Right atrium auricular region (tissue), 2 donors: ENCODE results near the gene ABCE1. TPM values are rescaled to one million over a fixed set of nuclear protein-coding genes. Genes with fewer than 3 reads are reported as not detected.

ENCODE experiments used
- DNase-seq: peaks from one replicate; pipeline ENCODE4 v3.0.0-alpha.2; 2019; ENCODE audit warnings: low spot score
- H3K27ac ChIP-seq, 2 donors: fragments of 200-600 bp; sonication (generic); 1 replicate in 1 of 2; 2 replicates in 1 of 2; pipeline ENCODE4 v1.5.1; 2016 to 2019
- H3K27me3 ChIP-seq, 2 donors: fragments of 200-600 bp; sonication (generic); one replicate each; pipeline versions ENCODE4 v1.5.1 to v1.6.0; 2017 to 2019
- H3K36me3 ChIP-seq: fragments of 200-600 bp; sonication (generic); one replicate; pipeline ENCODE4 v1.5.1; 2016
- H3K4me1 ChIP-seq, 2 donors: fragments of 200-600 bp; sonication (generic); one replicate each; pipeline versions ENCODE4 v1.5.1 to v1.6.0; 2017 to 2019
- H3K4me3 ChIP-seq, 2 donors: fragments of 200-600 bp; sonication (generic); 1 replicate in 1 of 2; 2 replicates in 1 of 2; pipeline ENCODE4 v1.5.1; 2017 to 2019; ENCODE audit warnings: mild to moderate bottlenecking in 1 of 2, moderate library complexity in 1 of 2
- H3K9me3 ChIP-seq, 2 donors: fragments of 200-600 bp; sonication (generic); one replicate each; pipeline ENCODE4 v1.5.1; 2019
- CTCF ChIP-seq, 2 donors: fragments of 200-600 bp; sonication (generic); IDR thresholded peaks; one replicate each; pipeline ENCODE4 v1.5.1; 2019; ENCODE audit warnings: antibody characterized with exemption in 2 of 2
- total RNA-seq, 2 donors: library from RNA; depleted of rRNA; stranded (reverse); fragments of >200 nt; gene quantifications; one replicate each; pipeline ENCODE4 v1.1.0, GENCODE V29; 2016

Gene ABCE1
- total RNA-seq, 2 donors from 2014 or later: 36.2 to 43.9 TPM

DNA sequence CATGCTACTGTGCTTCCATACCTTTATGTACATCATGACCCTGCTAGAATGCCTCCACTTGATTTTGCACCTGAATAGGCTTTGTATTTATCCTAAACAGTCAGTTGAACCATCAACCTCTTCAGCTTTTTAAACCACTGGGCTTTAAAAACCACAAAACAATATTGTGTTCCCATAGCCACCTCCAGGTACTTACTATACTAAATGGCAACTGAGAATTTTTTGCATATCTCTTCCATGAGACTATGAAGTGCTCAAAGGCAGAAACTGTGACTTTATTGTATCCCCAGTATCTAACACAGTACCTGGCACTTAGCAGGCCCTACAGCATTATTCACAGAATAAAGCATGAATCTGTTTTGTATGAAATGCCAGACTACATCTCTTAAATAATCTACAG lies 39.9 kb upstream of the ABCE1 start:
- Histone ChIP-seq H3K4me3 (no peak overlapping the region), H3K27ac (no peak overlapping the region), H3K4me1 (no peaks in the 10 kb centered on the region), H3K36me3 (no peaks in the 10 kb centered on the region), H3K27me3 (no peaks in the 10 kb centered on the region), H3K9me3 (no peaks in the 10 kb centered on the region)
- TF ChIP-seq CTCF (IDR thresholded peaks at IDR 0.05): no peak
- DNase-seq: no peak

GRCh38 chr4:145061318-145061920 lies 36.7 kb upstream of the ABCE1 start:
- Histone ChIP-seq H3K4me1 (no peaks in the 10 kb centered on the region), H3K27me3 (no peaks in the 10 kb centered on the region), H3K27ac (no peak overlapping the region), H3K9me3 (no peaks in the 10 kb centered on the region), H3K36me3 (no peaks in the 10 kb centered on the region), H3K4me3 (no peak overlapping the region)
- DNase-seq: no peak
- TF ChIP-seq CTCF (IDR thresholded peaks at IDR 0.05): peak in 1 of 2 donors; percentile 60

- no peaks in the 10 kb centered on the region for H3K36me3 ChIP-seq
- H3K27me3 ChIP-seq: no peaks in the 10 kb centered on the region
- DNase-seq: no peak
- no peak for TF ChIP-seq CTCF (IDR thresholded peaks at IDR 0.05)
- H3K4me3 ChIP-seq: no peak overlapping the region
- no peak overlapping the region for H3K27ac ChIP-seq
- no peaks in the 10 kb centered on the region for H3K4me1 ChIP-seq
- H3K9me3 ChIP-seq: no peaks in the 10 kb centered on the region
These were observed 32.0 kb upstream of the ABCE1 start for GRCh38 chr4:145066063-145066501.

DNA sequence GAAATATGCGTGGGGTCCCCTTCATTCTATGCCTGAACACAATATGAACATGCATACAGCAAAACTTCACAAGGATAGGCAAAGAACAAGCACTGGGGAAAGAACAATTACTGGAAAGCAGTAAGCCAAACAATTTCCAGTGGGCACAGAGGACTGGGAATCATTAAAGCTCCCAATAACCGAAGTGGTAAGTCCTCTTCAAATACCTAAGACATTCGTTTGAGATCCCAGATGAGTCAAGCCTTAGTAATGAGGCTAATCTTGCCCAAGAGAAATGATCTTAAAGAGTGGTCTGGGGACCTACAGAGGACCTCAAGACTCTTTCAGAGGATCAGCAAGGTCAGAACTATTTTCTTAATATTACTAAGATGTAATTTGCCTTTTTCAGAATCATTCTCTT lies 28.8 kb upstream of the ABCE1 start:
- no peak for DNase-seq
- H3K27me3 ChIP-seq: no peaks in the 10 kb centered on the region
- H3K27ac ChIP-seq: no peak overlapping the region
- no peak for TF ChIP-seq CTCF (IDR thresholded peaks at IDR 0.05)
- H3K4me1 ChIP-seq: no peaks in the 10 kb centered on the region
- no peaks in the 10 kb centered on the region for H3K36me3 ChIP-seq
- no peaks in the 10 kb centered on the region for H3K9me3 ChIP-seq
- H3K4me3 ChIP-seq: no peak overlapping the region

DNA sequence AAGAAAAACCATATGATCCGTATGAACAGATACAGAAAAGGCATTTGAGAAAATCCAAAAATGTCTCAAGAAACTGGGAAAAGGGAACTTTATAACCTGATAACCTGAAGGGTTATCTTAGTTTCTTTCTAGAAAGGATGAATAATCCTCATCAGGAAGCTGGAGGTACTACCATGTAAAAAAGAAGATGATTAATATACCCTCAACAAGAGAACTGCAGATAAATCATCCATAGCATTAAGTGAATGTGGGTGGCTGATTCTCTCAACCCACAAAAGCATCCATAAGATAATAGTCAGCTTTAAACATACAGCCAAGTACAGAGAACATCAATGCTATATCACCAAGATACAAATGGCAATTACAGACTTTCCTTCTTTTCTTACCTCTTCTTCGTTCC lies 26.6 kb upstream of the ABCE1 start:
- no peak overlapping the region for H3K27ac ChIP-seq
- TF ChIP-seq CTCF (IDR thresholded peaks at IDR 0.05): no peak
- no peak for DNase-seq
- H3K9me3 ChIP-seq: no peaks in the 10 kb centered on the region
- no peaks in the 10 kb centered on the region for H3K36me3 ChIP-seq
- no peaks in the 10 kb centered on the region for H3K27me3 ChIP-seq
- H3K4me3 ChIP-seq: no peak overlapping the region
- no peaks in the 10 kb centered on the region for H3K4me1 ChIP-seq
